Activated naive CD8-positive, alpha-beta T cell treated with anti-CD3 and anti-CD28 coated beads, Interleukin-2, amount 50 U/mL, for 24 hours (primary cell): ENCODE results near the gene LDLRAD3.

Source experiments
- ATAC-seq: fragments of 150-1000 bp; cut with Tn5 transposase; one replicate; pipeline ENCODE4 v1.10.0; 2021
- DNase-seq: peaks from one replicate; pipeline ENCODE4 v3.0.0; 2021
- H3K27ac Mint-ChIP-seq: one replicate; pipeline ENCODE4 v1.8.0; 2021; ENCODE audit warnings: mild to moderate bottlenecking, mixed read lengths
- H3K27me3 Mint-ChIP-seq: one replicate; pipeline ENCODE4 v1.8.0; 2021; ENCODE audit warnings: mixed read lengths
- H3K36me3 Mint-ChIP-seq: one replicate; pipeline ENCODE4 v1.8.0; 2021; ENCODE audit warnings: low read depth, mixed read lengths
- H3K4me1 Mint-ChIP-seq: one replicate; pipeline ENCODE4 v1.8.0; 2021; ENCODE audit warnings: mixed read lengths
- H3K4me3 Mint-ChIP-seq: one replicate; pipeline ENCODE4 v1.8.0; 2021; ENCODE audit warnings: mild to moderate bottlenecking, moderate library complexity, mixed read lengths
- H3K9me3 Mint-ChIP-seq: one replicate; pipeline ENCODE4 v1.8.0; 2021; ENCODE audit warnings: mixed read lengths

Gene LDLRAD3

GRCh38 chr11:35934981-35935380, 8.9 kb upstream of the LDLRAD3 start:
- ATAC-seq (no peak), DNase-seq (no peak)
- peaks cover 5% of the 10 kb centered on the region for H3K9me3 Mint-ChIP-seq
- H3K27ac Mint-ChIP-seq: no peak overlapping the region
- no peaks in the 10 kb centered on the region for H3K4me1 Mint-ChIP-seq
- peaks cover 22% of the 10 kb centered on the region for H3K27me3 Mint-ChIP-seq
- no peak overlapping the region for H3K4me3 Mint-ChIP-seq
- no peaks in the 10 kb centered on the region for H3K36me3 Mint-ChIP-seq

- Mint-ChIP-seq H3K4me1 (no peaks in the 10 kb centered on the region), H3K36me3 (no peaks in the 10 kb centered on the region), H3K9me3 (peaks cover 5% of the 10 kb centered on the region), H3K4me3 (no peak overlapping the region), H3K27me3 (peaks cover 24% of the 10 kb centered on the region), H3K27ac (no peak overlapping the region)
- ATAC-seq (no peak), DNase-seq (no peak)
Measured at GRCh38 chr11:35935390-35935789, 8.5 kb upstream of the LDLRAD3 start.

- no peaks in the 10 kb centered on the region for H3K4me1 Mint-ChIP-seq
- ATAC-seq (no peak), DNase-seq (no peak)
- H3K27ac Mint-ChIP-seq: no peak overlapping the region
- no peak overlapping the region for H3K4me3 Mint-ChIP-seq
- H3K9me3 Mint-ChIP-seq: no peaks in the 10 kb centered on the region
- H3K36me3 Mint-ChIP-seq: no peaks in the 10 kb centered on the region
- peaks cover 23% of the 10 kb centered on the region for H3K27me3 Mint-ChIP-seq
Measured at GRCh38 chr11:35937111-35937510, 6.8 kb upstream of the LDLRAD3 start.

GRCh38 chr11:35937700-35938099, 6.2 kb upstream of the LDLRAD3 start:
- H3K27me3 Mint-ChIP-seq: peaks cover 29% of the 10 kb centered on the region
- DNase-seq (no peak), ATAC-seq (no peak)
- no peaks in the 10 kb centered on the region for H3K36me3 Mint-ChIP-seq
- H3K4me1 Mint-ChIP-seq: no peaks in the 10 kb centered on the region
- H3K4me3 Mint-ChIP-seq: no peak overlapping the region
- H3K27ac Mint-ChIP-seq: no peak overlapping the region
- H3K9me3 Mint-ChIP-seq: no peaks in the 10 kb centered on the region

- Mint-ChIP-seq H3K4me1 (no peaks in the 10 kb centered on the region), H3K36me3 (no peaks in the 10 kb centered on the region), H3K27me3 (peaks cover 34% of the 10 kb centered on the region), H3K9me3 (no peaks in the 10 kb centered on the region), H3K27ac (no peak overlapping the region), H3K4me3 (no peak overlapping the region)
- ATAC-seq: no peak
- DNase-seq: no peak
Measured at GRCh38 chr11:35938231-35938630, 5.6 kb upstream of the LDLRAD3 start.

- peak overlapping the region; percentile 72 for H3K4me3 Mint-ChIP-seq
- no peak for ATAC-seq
- no peaks in the 10 kb centered on the region for H3K9me3 Mint-ChIP-seq
- no peak for DNase-seq
- H3K27ac Mint-ChIP-seq: peak overlapping the region; percentile 23
- H3K27me3 Mint-ChIP-seq: peaks cover 44% of the 10 kb centered on the region
- H3K4me1 Mint-ChIP-seq: peaks cover 6% of the 10 kb centered on the region
- no peaks in the 10 kb centered on the region for H3K36me3 Mint-ChIP-seq
Measured at GRCh38 chr11:35943309-35943708, 553 bp upstream of the LDLRAD3 start.

GRCh38 chr11:35944503-35945136, 758 bp downstream of the LDLRAD3 start:
- ATAC-seq: no peak
- Mint-ChIP-seq H3K36me3 (no peaks in the 10 kb centered on the region), H3K9me3 (no peaks in the 10 kb centered on the region), H3K27ac (no peak overlapping the region), H3K27me3 (peaks cover 40% of the 10 kb centered on the region), H3K4me1 (peaks cover 6% of the 10 kb centered on the region), H3K4me3 (peak overlapping the region; percentile 68)
- DNase-seq: no peak

GRCh38 chr11:35945137-35945518, 1.3 kb downstream of the LDLRAD3 start:
- Mint-ChIP-seq H3K27ac (no peak overlapping the region), H3K4me3 (peak overlapping the region; percentile 68), H3K36me3 (no peaks in the 10 kb centered on the region), H3K27me3 (peaks cover 40% of the 10 kb centered on the region), H3K9me3 (no peaks in the 10 kb centered on the region), H3K4me1 (peaks cover 6% of the 10 kb centered on the region)
- DNase-seq (no peak), ATAC-seq (no peak)

- Mint-ChIP-seq H3K9me3 (no peaks in the 10 kb centered on the region), H3K4me1 (peaks cover 6% of the 10 kb centered on the region), H3K4me3 (no peak overlapping the region), H3K27ac (no peak overlapping the region), H3K36me3 (no peaks in the 10 kb centered on the region), H3K27me3 (peaks cover 38% of the 10 kb centered on the region)
- no peak for ATAC-seq
- no peak for DNase-seq
Measured at GRCh38 chr11:35946766-35947165, 2.9 kb downstream of the LDLRAD3 start.

- H3K27ac Mint-ChIP-seq: no peak overlapping the region
- peaks cover 34% of the 10 kb centered on the region for H3K27me3 Mint-ChIP-seq
- H3K36me3 Mint-ChIP-seq: no peaks in the 10 kb centered on the region
- H3K4me1 Mint-ChIP-seq: peaks cover 6% of the 10 kb centered on the region
- no peaks in the 10 kb centered on the region for H3K9me3 Mint-ChIP-seq
- ATAC-seq (no peak), DNase-seq (no peak)
- H3K4me3 Mint-ChIP-seq: no peak overlapping the region
Measured at GRCh38 chr11:35947437-35947836, 3.6 kb downstream of the LDLRAD3 start.

- H3K4me3 Mint-ChIP-seq: no peak overlapping the region
- DNase-seq (no peak), ATAC-seq (no peak)
- peaks cover 3% of the 10 kb centered on the region for H3K4me1 Mint-ChIP-seq
- H3K9me3 Mint-ChIP-seq: no peaks in the 10 kb centered on the region
- H3K27ac Mint-ChIP-seq: no peak overlapping the region
- no peaks in the 10 kb centered on the region for H3K36me3 Mint-ChIP-seq
- H3K27me3 Mint-ChIP-seq: peaks cover 22% of the 10 kb centered on the region
Measured at GRCh38 chr11:35949242-35949641, 5.4 kb downstream of the LDLRAD3 start.

- no peaks in the 10 kb centered on the region for H3K36me3 Mint-ChIP-seq
- peaks cover 15% of the 10 kb centered on the region for H3K27me3 Mint-ChIP-seq
- no peaks in the 10 kb centered on the region for H3K9me3 Mint-ChIP-seq
- H3K4me3 Mint-ChIP-seq: no peak overlapping the region
- no peak overlapping the region for H3K27ac Mint-ChIP-seq
- no peaks in the 10 kb centered on the region for H3K4me1 Mint-ChIP-seq
- DNase-seq (no peak), ATAC-seq (no peak)
Measured at GRCh38 chr11:35950082-35950481, 6.2 kb downstream of the LDLRAD3 start.

- Mint-ChIP-seq H3K27me3 (peaks cover 8% of the 10 kb centered on the region), H3K9me3 (no peaks in the 10 kb centered on the region), H3K27ac (no peak overlapping the region), H3K36me3 (no peaks in the 10 kb centered on the region), H3K4me3 (no peak overlapping the region), H3K4me1 (no peaks in the 10 kb centered on the region)
- DNase-seq (no peak), ATAC-seq (no peak)
Measured at GRCh38 chr11:35951680-35952079, 7.8 kb downstream of the LDLRAD3 start.

GRCh38 chr11:35953081-35953760, 9.4 kb downstream of the LDLRAD3 start:
- DNase-seq (no peak), ATAC-seq (no peak)
- H3K27me3 Mint-ChIP-seq: peaks cover 2% of the 10 kb centered on the region
- no peak overlapping the region for H3K4me3 Mint-ChIP-seq
- no peak overlapping the region for H3K27ac Mint-ChIP-seq
- H3K9me3 Mint-ChIP-seq: no peaks in the 10 kb centered on the region
- no peaks in the 10 kb centered on the region for H3K36me3 Mint-ChIP-seq
- no peaks in the 10 kb centered on the region for H3K4me1 Mint-ChIP-seq

- no peak overlapping the region for H3K27ac Mint-ChIP-seq
- peaks cover 1% of the 10 kb centered on the region for H3K27me3 Mint-ChIP-seq
- no peaks in the 10 kb centered on the region for H3K9me3 Mint-ChIP-seq
- DNase-seq (no peak), ATAC-seq (no peak)
- no peaks in the 10 kb centered on the region for H3K4me1 Mint-ChIP-seq
- H3K4me3 Mint-ChIP-seq: no peak overlapping the region
- no peaks in the 10 kb centered on the region for H3K36me3 Mint-ChIP-seq
Measured at GRCh38 chr11:35954205-35954604, 10.3 kb downstream of the LDLRAD3 start.
